ENCODE data around the gene SLCO2A1.

DNA sequence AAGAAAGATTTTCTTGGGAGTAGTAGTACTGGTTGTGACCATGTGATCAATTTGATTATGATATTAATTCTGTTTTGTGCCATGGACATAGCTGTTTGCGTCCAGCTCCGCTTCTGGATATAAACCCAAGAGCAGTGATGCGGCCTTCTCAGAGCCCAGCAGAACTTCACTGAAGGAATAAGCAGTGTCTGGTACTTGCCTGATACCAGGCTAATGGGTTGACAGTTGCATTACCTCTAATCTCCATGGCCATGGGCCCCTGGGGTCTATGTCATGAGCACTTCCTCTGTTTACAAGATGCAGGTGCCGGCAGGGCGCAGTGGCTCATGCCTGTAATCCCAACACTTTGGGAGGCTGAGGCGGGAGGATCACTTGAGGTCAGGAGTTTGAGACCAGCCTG, 97.7 kb downstream of the SLCO2A1 start:
- TF ChIP-seq YY1 (tag by site-specific recombination; IDR thresholded peaks at IDR 0.05) (no peak), ZNF558 (tag by site-specific recombination; IDR thresholded peaks at IDR 0.05) (no peak), GFI1B (tag by site-specific recombination; IDR thresholded peaks at IDR 0.05) (no peak), ZEB2 (tag by site-specific recombination; IDR thresholded peaks at IDR 0.05) (no peak), ZNF549 (tag by site-specific recombination; IDR thresholded peaks at IDR 0.05) (no peak), EGR2 (tag by site-specific recombination; IDR thresholded peaks at IDR 0.05; ENCODE audit: low read depth) (no peak), ZNF433 (tag by site-specific recombination; IDR thresholded peaks at IDR 0.05; ENCODE audit: low read depth) (no peak), KLF10 (tag by site-specific recombination; IDR thresholded peaks at IDR 0.05) (no peak), SP2 (tag by site-specific recombination; IDR thresholded peaks at IDR 0.05) (no peak)
- TF ChIP-seq, protein P1, sequence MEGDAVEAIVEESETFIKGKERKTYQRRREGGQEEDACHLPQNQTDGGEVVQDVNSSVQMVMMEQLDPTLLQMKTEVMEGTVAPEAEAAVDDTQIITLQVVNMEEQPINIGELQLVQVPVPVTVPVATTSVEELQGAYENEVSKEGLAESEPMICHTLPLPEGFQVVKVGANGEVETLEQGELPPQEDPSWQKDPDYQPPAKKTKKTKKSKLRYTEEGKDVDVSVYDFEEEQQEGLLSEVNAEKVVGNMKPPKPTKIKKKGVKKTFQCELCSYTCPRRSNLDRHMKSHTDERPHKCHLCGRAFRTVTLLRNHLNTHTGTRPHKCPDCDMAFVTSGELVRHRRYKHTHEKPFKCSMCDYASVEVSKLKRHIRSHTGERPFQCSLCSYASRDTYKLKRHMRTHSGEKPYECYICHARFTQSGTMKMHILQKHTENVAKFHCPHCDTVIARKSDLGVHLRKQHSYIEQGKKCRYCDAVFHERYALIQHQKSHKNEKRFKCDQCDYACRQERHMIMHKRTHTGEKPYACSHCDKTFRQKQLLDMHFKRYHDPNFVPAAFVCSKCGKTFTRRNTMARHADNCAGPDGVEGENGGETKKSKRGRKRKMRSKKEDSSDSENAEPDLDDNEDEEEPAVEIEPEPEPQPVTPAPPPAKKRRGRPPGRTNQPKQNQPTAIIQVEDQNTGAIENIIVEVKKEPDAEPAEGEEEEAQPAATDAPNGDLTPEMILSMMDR (tag by site-specific recombination; IDR thresholded peaks at IDR 0.05) = no peak
- TF ChIP-seq, protein P2, sequence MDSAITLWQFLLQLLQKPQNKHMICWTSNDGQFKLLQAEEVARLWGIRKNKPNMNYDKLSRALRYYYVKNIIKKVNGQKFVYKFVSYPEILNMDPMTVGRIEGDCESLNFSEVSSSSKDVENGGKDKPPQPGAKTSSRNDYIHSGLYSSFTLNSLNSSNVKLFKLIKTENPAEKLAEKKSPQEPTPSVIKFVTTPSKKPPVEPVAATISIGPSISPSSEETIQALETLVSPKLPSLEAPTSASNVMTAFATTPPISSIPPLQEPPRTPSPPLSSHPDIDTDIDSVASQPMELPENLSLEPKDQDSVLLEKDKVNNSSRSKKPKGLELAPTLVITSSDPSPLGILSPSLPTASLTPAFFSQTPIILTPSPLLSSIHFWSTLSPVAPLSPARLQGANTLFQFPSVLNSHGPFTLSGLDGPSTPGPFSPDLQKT (IDR thresholded peaks at IDR 0.05; ENCODE audit: borderline replicate concordance, low read depth, low read length) = no peak
- TF ChIP-seq, protein P3, sequence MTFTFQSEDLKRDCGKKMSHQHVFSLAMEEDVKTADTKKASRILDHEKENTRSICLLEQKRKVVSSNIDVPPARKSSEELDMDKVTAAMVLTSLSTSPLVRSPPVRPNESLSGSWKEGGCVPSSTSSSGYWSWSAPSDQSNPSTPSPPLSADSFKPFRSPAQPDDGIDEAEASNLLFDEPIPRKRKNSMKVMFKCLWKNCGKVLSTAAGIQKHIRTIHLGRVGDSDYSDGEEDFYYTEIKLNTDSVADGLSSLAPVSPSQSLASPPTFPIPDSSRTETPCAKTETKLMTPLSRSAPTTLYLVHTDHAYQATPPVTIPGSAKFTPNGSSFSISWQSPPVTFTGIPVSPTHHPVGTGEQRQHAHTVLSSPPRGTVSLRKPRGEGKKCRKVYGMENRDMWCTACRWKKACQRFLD (tag by site-specific recombination; IDR thresholded peaks at IDR 0.05) = no peak
- TF ChIP-seq, protein P4, sequence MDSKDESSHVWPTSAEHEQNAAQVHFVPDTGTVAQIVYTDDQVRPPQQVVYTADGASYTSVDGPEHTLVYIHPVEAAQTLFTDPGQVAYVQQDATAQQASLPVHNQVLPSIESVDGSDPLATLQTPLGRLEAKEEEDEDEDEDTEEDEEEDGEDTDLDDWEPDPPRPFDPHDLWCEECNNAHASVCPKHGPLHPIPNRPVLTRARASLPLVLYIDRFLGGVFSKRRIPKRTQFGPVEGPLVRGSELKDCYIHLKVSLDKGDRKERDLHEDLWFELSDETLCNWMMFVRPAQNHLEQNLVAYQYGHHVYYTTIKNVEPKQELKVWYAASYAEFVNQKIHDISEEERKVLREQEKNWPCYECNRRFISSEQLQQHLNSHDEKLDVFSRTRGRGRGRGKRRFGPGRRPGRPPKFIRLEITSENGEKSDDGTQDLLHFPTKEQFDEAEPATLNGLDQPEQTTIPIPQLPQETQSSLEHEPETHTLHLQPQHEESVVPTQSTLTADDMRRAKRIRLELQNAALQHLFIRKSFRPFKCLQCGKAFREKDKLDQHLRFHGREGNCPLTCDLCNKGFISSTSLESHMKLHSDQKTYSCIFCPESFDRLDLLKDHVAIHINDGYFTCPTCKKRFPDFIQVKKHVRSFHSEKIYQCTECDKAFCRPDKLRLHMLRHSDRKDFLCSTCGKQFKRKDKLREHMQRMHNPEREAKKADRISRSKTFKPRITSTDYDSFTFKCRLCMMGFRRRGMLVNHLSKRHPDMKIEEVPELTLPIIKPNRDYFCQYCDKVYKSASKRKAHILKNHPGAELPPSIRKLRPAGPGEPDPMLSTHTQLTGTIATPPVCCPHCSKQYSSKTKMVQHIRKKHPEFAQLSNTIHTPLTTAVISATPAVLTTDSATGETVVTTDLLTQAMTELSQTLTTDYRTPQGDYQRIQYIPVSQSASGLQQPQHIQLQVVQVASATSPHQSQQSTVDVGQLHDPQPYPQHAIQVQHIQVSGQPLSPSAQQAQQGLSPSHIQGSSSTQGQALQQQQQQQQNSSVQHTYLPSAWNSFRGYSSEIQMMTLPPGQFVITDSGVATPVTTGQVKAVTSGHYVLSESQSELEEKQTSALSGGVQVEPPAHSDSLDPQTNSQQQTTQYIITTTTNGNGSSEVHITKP (tag by site-specific recombination; IDR thresholded peaks at IDR 0.05) = no peak
